ENCODE data around the gene ZNF644. TPM values are rescaled to one million over a fixed set of nuclear protein-coding genes. Genes with fewer than 3 reads are reported as not detected.

Gene ZNF644
- polyA plus RNA-seq, 3 donors: 7.0 to 22.2 (median 17.6) TPM

DNA sequence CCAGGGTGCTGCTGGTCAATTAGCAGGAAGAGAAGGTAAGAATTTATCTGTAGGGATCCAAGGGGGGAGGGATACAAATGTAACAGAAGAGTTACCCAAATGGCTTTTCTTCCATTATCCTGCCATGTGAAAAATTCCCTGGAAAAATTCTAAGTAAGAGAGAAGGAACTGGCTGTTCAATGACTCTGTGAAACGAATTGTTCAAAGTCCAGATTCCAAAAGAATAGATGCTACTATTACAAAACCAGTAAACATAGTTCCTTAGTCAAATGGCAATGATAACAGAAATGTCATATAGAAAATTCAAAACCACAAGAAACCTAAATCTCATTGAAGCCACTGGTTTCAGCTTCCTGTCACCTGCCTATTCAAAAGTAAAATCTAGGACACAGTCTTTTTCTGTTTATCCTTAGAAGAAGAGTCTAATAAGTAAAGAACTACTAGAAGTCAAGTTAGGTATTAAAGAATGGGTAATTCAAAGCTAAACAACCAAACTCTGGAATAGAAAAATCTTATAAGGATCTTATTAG, 102.6 kb downstream of the ZNF644 start:
- H2AFZ ChIP-seq (ENCODE audit: insufficient read depth, low read depth, low read length, poor library complexity, severe bottlenecking): no peak overlapping the region
- peaks cover 28 to 32% of the 10 kb centered on the region in 2 donors for H3K36me3 Mint-ChIP-seq
- no peak overlapping the region for H3K9ac ChIP-seq (ENCODE audit: insufficient read depth, low read length, poor library complexity, severe bottlenecking)
- no peaks in the 10 kb centered on the region for H3K27me3 ChIP-seq (ENCODE audit: control insufficient read depth in 2 of 2, insufficient read depth in 2 of 2, low read length in 2 of 2)
- peaks cover 8% of the 10 kb centered on the region for H3K4me1 Mint-ChIP-seq
- H3K4me1 ChIP-seq (ENCODE audit: control insufficient read depth in 1 of 2, insufficient read depth in 2 of 2, low read length in 2 of 2): no peaks in the 10 kb centered on the region
- H3K4me3 ChIP-seq (replicated peaks in 1 of 3; ENCODE audit: low read depth in 2 of 3, low read length in 3 of 3): no peak overlapping the region
- DNase-seq: no peak
- H3K4me2 ChIP-seq (replicated peaks; ENCODE audit: extremely low read depth, low read length, poor library complexity, severe bottlenecking): no peak overlapping the region
- peaks cover 23 to 44% of the 10 kb centered on the region in 2 donors for H3K36me3 ChIP-seq (replicated peaks in 1 of 2; ENCODE audit: control insufficient read depth in 1 of 2, insufficient read depth in 2 of 2, low read length in 2 of 2)
- TF ChIP-seq, protein P1, sequence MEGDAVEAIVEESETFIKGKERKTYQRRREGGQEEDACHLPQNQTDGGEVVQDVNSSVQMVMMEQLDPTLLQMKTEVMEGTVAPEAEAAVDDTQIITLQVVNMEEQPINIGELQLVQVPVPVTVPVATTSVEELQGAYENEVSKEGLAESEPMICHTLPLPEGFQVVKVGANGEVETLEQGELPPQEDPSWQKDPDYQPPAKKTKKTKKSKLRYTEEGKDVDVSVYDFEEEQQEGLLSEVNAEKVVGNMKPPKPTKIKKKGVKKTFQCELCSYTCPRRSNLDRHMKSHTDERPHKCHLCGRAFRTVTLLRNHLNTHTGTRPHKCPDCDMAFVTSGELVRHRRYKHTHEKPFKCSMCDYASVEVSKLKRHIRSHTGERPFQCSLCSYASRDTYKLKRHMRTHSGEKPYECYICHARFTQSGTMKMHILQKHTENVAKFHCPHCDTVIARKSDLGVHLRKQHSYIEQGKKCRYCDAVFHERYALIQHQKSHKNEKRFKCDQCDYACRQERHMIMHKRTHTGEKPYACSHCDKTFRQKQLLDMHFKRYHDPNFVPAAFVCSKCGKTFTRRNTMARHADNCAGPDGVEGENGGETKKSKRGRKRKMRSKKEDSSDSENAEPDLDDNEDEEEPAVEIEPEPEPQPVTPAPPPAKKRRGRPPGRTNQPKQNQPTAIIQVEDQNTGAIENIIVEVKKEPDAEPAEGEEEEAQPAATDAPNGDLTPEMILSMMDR (IDR thresholded peaks at IDR 0.05): no peak
- H3K27ac Mint-ChIP-seq: no peak overlapping the region
- H3K79me2 ChIP-seq (ENCODE audit: insufficient read depth, low read length): peaks cover 56% of the 10 kb centered on the region
- H3K27me3 Mint-ChIP-seq (ENCODE audit: low read depth in 3 of 3): no peaks in the 10 kb centered on the region
- peaks cover 66% of the 10 kb centered on the region for H4K20me1 ChIP-seq (ENCODE audit: insufficient read depth, low read length)
- WGBS (ENCODE audit: insufficient coverage): no CpG with 5 or more reads among the region's 1 CpG
- H3K4me3 Mint-ChIP-seq: no peak overlapping the region
- H3K9me3 ChIP-seq (replicated peaks in 1 of 2; ENCODE audit: control insufficient read depth in 1 of 2, insufficient read depth in 1 of 2, low read length in 2 of 2): no peaks in the 10 kb centered on the region
- intact Hi-C loops (cut with micrococcal nuclease): no loop called here
- no peaks in the 10 kb centered on the region for H3K9me3 Mint-ChIP-seq
- no peak overlapping the region for H3K27ac ChIP-seq (ENCODE audit: low read depth in 1 of 2, low read length in 2 of 2)

DNA sequence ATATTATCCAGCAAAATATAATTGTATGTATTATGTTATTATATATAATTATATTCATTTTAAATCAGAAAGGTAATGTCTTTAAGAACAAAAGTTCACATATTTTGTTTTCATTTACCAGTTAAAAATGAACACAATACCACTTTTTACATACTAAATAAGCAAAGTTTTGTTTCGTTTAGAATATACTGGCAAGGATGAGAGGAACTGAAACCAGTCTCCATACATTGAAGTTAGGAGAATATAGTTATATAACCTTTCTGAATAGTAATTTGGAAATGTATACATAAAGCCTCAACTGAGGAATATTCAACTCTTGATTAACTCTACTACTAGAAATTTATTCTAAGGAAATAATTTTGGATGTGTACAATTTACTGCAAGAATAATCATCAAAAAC, 110.5 kb downstream of the ZNF644 start:
- DNase-seq: no peak
- Histone ChIP-seq H3K4me1 (ENCODE audit: control insufficient read depth in 1 of 2, insufficient read depth in 2 of 2, low read length in 2 of 2) (no peaks in the 10 kb centered on the region), H3K4me3 (replicated peaks in 1 of 3; ENCODE audit: low read depth in 2 of 3, low read length in 3 of 3) (no peak overlapping the region), H4K20me1 (ENCODE audit: insufficient read depth, low read length) (no peaks in the 10 kb centered on the region), H3K36me3 (replicated peaks in 1 of 2; ENCODE audit: control insufficient read depth in 1 of 2, insufficient read depth in 2 of 2, low read length in 2 of 2) (peaks cover 24 to 26% of the 10 kb centered on the region in 2 donors), H2AFZ (ENCODE audit: insufficient read depth, low read depth, low read length, poor library complexity, severe bottlenecking) (no peak overlapping the region), H3K4me2 (replicated peaks; ENCODE audit: extremely low read depth, low read length, poor library complexity, severe bottlenecking) (no peak overlapping the region), H3K9ac (ENCODE audit: insufficient read depth, low read length, poor library complexity, severe bottlenecking) (no peak overlapping the region), H3K9me3 (replicated peaks in 1 of 2; ENCODE audit: control insufficient read depth in 1 of 2, insufficient read depth in 1 of 2, low read length in 2 of 2) (no peaks in the 10 kb centered on the region), H3K27ac (ENCODE audit: low read depth in 1 of 2, low read length in 2 of 2) (no peak overlapping the region), H3K27me3 (ENCODE audit: control insufficient read depth in 2 of 2, insufficient read depth in 2 of 2, low read length in 2 of 2) (no peaks in the 10 kb centered on the region), H3K79me2 (ENCODE audit: insufficient read depth, low read length) (no peaks in the 10 kb centered on the region)
- Mint-ChIP-seq H3K4me3 (no peak overlapping the region), H3K4me1 (no peaks in the 10 kb centered on the region), H3K27me3 (ENCODE audit: low read depth in 3 of 3) (no peaks in the 10 kb centered on the region), H3K36me3 (peaks cover 25 to 33% of the 10 kb centered on the region in 2 donors), H3K9me3 (peaks cover 0 to 2% (median 0%) of the 10 kb centered on the region in 7 donors), H3K27ac (no peak overlapping the region)
- intact Hi-C loops (cut with micrococcal nuclease): no loop called here
- no CpG with 5 or more reads among the region's 1 CpG for WGBS (ENCODE audit: insufficient coverage)
- TF ChIP-seq, protein P1 (IDR thresholded peaks at IDR 0.05): no peak

All from CD14-positive monocyte (primary cell).